OCI-LY7 (cell line): Measurements from ENCODE around the gene ZC3H11A.
"Not testable (repeated sequence)": the region's sequence is repeated elsewhere in the genome, so short reads cannot be mapped to it uniquely, and the experiment has no call there.

Source experiments
- EZH2phosphoT487 ChIP-seq: fragments of 200-600 bp; sonication (generic); IDR thresholded peaks from 2 replicates; pipeline ENCODE4 v1.6.1; 2018; ENCODE audit warnings: low read depth, borderline replicate concordance, mild to moderate bottlenecking, mixed run types, antibody characterized with exemption, low read length, moderate library complexity, mixed read lengths
- TF ChIP-seq, protein P1 (sequence below): fragments of 200-600 bp; sonication (generic); conservative IDR thresholded peaks from 2 replicates; pipeline ENCODE4 v1.5.1; 2014; ENCODE audit warnings: mild to moderate bottlenecking, antibody characterized with exemption, low read length, moderate library complexity, mixed read lengths

DNA sequence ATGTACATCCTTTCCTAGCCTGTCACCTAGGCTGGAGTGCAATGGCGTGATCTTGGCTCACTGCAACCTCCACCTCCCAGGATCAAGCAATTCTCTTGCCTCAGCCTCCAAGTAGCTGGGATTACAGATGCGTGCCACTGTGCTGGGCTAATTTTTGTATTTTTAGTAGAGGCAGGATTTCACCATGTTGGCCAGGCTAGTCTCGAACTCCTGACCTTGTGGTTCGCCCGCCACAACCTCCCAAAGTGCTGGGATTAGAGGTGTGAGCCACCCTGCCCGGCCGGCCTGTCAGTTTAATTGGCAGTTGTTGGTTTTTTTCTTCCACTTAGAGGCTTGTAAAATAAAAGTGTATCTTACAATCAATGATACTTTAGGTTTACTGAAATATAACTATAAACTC, 1.9 kb upstream of the ZC3H11A start:
- TF ChIP-seq, protein P1, sequence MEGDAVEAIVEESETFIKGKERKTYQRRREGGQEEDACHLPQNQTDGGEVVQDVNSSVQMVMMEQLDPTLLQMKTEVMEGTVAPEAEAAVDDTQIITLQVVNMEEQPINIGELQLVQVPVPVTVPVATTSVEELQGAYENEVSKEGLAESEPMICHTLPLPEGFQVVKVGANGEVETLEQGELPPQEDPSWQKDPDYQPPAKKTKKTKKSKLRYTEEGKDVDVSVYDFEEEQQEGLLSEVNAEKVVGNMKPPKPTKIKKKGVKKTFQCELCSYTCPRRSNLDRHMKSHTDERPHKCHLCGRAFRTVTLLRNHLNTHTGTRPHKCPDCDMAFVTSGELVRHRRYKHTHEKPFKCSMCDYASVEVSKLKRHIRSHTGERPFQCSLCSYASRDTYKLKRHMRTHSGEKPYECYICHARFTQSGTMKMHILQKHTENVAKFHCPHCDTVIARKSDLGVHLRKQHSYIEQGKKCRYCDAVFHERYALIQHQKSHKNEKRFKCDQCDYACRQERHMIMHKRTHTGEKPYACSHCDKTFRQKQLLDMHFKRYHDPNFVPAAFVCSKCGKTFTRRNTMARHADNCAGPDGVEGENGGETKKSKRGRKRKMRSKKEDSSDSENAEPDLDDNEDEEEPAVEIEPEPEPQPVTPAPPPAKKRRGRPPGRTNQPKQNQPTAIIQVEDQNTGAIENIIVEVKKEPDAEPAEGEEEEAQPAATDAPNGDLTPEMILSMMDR, result not testable (repeated sequence)
- not testable (repeated sequence) for TF ChIP-seq EZH2phosphoT487
